GM08714 (cell line): ENCODE data around the gene PIK3CD.
"Not testable (repeated sequence)": the region's sequence is repeated elsewhere in the genome, so short reads cannot be mapped to it uniquely, and the experiment has no call there.

Source experiments
- H3K4me3 ChIP-seq: fragments of 200-500 bp; sonication (Bioruptor generic); 2 replicates; pipeline ENCODE4 v1.5.1; 2014; ENCODE audit warnings: mild to moderate bottlenecking, low read length, inconsistent platforms
- ZNF274 ChIP-seq: IDR thresholded peaks from 2 replicates; pipeline ENCODE4 v1.6.1; 2012; ENCODE audit warnings: mild to moderate bottlenecking, low read depth, low read length

The PIK3CD gene

DNA sequence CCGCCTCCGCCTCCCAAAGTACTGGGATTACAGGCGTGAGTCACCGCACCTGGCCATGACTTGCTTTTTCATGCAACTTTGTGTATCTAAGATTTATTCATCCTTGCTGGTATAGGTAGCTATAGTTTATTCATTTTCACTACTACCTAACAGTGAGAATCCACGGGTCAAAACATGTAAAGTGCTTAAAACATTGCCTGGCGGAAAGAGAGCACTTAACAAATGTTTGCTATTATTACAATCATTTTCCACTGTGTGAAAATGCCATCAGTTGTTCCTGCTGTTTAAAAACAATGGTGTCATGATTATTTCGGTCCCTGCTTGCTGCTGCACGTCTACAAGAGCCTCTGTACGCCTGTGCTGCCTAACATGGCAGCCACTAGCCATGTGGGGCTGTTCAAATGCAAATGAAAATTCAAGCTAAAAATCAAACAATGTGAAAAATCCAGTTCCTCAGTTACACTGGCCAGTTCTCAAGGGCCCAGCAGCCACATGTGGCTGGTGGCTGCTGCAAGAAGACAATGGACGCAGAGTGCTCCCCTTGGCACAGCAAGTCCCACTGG is 107.1 kb downstream of the PIK3CD start:
- TF ChIP-seq ZNF274, result no peak
- H3K4me3 ChIP-seq, result no peak overlapping the region

DNA sequence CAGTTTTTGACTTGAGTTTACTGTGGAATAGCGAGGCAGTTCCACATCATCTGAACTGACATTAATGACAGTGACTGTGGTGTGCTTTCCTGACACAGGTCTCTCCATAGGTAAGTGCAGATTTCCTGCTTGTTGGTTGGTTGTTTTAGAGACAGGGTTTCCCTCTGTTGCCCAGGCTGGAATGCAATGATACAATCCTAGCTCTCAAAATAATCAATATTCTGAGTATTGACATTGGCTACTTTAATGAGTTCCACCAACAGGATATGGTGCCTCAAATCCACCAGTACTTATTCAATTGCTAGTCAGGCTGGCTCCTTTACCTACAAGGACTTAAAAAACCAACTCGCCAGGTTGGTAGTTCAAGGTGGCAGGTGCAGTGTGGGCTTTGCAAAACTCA is 108.4 kb downstream of the PIK3CD start:
- H3K4me3 ChIP-seq, result no peak overlapping the region
- TF ChIP-seq ZNF274, result no peak

DNA sequence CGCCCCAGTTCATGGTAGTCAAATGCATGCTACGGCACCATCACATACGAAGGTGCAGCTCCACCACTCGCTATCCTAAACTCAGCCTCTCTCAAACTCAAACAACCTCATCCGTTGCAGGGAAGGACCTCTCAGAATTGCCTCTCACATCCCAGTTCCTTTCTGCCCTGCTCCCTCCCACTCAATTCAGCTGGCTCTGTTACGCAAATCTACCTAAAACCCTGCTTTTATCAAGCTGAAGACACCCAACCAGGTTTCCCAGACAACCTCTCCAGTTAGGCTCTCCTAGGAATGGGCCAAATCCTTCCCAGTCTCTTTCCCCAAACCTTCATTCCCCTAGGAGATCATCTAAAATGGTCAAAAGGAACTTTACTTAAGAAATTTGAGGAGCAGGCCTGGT is 109.3 kb downstream of the PIK3CD start:
- no peak overlapping the region for H3K4me3 ChIP-seq
- no peak for TF ChIP-seq ZNF274

DNA sequence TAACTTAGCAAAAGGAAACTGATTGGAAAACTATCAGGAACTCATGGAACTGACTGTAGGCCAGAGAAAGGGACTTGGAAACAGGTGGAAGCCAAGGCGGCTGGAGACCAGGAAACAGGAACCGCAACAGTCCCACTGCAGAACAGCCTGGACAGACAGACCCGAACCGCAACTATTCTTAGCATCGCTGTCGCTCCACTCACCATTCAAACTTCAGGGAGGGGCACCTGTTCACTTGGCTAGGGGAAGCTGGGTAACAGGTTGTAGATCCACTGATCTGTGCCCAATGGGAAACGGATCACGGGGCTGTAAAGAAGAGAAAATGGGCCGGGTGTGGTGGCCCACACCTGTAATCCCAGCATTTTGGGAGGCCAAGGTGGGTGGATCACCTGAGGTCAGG is 110.3 kb downstream of the PIK3CD start:
- H3K4me3 ChIP-seq, result no peak overlapping the region
- no peak for TF ChIP-seq ZNF274

DNA sequence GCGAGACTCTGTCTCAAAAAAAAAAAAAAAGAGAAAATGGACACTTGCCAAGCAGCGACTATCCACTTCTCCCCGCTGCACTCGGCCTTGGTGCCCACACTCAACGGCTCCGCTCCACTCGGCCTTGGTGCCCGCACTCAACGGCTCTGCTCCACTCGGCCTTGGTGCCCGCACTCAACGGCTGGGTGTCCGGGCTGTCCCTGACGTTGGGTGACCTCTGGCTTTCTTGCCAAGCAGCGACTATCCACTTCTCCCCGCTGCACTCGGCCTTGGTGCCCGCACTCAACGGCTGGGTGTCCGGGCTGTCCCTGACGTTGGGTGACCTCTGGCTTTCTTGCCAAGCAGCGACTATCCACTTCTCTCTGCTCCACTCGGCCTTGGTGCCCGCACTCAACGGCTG is 110.9 kb downstream of the PIK3CD start:
- H3K4me3 ChIP-seq, result not testable (repeated sequence)

DNA sequence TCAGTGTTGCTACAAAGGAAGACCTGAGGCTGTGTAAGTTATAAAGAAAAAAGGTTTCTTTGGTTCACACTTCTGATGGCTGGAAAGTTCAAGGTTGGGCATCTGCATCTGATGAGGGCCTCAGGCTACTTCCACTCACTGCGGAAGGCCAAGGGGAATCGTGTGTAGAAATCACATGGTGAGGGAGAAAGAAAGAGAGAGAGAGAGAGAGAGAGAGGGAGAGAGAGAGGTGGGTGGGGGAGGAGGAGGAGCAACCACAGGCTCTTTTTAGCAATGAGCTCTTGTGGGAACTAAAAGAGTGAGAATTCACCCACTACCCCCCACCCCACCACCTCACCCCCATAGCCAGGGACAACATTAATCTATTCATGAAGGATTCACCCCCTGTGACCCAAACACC is 112.4 kb downstream of the PIK3CD start:
- no peak for TF ChIP-seq ZNF274
- H3K4me3 ChIP-seq, result no peak overlapping the region

DNA sequence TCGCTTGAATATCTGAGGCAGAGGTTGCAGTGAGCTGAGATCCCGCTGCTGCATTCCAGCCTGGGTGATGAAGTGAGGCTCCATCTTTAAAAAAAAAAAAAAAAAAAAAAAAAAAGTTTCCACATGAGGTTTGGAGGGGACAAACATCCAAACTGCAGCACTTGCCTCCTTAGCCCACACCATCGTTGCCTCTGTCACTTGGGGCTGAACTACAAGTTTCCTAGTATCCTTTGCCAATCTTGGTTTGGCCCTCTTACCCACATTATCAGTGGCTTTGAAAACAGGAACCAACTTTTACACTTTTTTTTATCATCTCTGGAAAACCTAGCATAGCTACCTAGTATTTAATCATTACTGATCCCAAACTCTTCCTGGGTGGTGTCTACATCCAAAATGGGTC is 113.0 kb downstream of the PIK3CD start:
- H3K4me3 ChIP-seq, result no peak overlapping the region
- TF ChIP-seq ZNF274, result no peak

DNA sequence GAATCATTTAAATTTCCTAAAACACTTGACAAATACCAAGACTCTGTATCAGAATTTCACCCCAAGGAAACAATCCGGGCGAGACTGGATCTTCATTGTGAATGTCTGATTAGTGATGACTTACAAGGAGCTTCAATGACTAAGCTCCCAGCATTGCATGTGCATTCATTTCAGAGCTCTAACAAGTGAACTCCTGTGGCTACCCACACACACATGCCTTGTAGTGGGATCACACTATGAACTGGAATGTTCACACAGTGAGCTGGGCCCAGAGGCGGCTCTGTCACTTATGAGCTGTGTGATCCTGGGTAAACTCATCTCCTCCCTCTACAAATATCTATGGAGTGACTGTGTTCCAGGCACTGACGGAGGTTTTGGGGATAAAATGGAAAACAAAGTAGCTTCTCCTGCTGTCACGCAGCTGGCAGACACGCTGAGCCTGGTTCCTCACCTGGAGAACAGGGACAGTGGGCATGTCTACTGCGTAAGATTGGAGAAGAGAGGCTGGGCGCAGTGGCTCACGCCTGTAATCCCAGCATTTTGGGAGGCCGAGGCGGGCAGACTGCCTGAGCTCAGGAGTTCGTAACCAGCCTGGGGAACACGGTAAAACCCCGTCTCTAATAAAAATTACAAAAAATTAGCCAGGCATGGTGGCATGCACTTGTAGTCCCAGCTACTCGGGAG is 115.4 kb downstream of the PIK3CD start:
- TF ChIP-seq ZNF274, result no peak

DNA sequence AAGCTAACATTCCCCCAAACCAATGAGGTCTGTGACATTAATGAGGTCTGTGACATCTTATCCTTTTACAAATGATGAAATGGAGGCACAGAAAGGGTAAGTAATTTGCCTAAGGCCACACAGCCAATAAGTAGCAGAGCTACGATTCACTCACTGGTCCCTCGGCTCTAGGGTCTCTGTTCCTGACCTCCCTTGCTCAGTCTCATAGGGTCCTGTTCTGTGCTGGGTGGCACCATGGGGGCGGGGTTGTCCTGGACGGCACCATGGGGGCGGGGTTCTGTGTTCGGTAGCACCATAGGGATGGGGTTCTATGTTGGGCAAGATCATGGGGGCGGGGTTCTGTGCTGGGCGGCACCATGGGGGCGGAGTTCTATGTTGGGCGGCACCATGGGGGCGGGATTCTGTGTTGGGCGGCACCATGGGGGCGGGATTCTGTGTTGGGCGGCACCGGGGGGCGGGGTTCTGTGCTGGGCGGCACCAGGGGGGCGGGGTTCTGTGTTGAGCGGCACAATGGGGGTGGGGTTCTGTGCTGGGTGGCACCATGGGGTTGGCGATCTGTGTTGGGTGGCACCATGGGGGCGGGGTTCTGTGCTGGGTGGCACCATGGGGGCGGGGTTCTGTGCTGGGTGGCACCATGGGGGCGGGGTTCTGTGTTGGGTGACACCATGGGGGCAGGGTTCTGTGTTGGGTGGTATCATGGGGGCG is 116.6 kb downstream of the PIK3CD start:
- no peak overlapping the region for H3K4me3 ChIP-seq
- no peak for TF ChIP-seq ZNF274

More for the DNA sequence above, 115.4 kb downstream of the PIK3CD start:
- H3K4me3 ChIP-seq, result no peak overlapping the region

DNA sequence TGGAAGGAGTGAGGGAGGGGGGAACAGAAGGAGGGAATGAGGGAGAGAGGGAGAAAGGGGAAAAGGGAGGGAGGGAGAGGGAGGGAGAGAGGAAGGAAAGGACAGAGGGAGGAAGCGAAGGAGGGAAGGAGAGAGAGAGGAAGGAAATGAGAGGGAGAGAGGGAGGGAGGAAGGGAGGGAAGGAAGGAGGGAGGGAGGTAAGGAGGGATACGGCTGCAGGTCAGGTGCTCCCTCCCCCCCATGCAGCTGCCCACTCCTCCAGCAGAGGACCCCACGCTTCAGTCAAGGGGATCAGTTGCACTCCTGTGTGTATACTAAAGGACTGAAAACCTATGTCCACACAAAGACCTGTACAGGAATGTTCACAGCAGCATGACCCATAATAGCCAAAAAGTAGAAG is 117.5 kb downstream of the PIK3CD start:
- no peak overlapping the region for H3K4me3 ChIP-seq
- TF ChIP-seq ZNF274, result no peak

DNA sequence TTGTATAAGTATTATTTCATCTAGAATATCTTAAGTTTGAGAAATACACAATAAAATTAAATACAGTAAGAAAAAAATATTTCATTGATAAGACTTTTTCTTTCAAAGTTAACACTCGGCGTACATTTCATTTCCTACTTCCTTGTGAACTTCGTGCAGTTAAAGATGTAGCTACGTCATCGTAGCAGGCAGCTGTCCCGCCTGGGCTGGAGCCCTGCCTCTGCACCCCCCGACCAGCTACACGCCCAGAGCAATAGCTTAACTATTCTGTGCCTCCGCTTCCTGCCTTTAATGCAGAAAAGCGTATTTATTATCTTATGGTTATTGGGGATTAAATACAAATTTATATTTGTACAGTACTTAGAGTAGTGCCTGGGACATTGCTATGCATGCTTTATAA is 118.8 kb downstream of the PIK3CD start:
- no peak overlapping the region for H3K4me3 ChIP-seq
- TF ChIP-seq ZNF274, result no peak

DNA sequence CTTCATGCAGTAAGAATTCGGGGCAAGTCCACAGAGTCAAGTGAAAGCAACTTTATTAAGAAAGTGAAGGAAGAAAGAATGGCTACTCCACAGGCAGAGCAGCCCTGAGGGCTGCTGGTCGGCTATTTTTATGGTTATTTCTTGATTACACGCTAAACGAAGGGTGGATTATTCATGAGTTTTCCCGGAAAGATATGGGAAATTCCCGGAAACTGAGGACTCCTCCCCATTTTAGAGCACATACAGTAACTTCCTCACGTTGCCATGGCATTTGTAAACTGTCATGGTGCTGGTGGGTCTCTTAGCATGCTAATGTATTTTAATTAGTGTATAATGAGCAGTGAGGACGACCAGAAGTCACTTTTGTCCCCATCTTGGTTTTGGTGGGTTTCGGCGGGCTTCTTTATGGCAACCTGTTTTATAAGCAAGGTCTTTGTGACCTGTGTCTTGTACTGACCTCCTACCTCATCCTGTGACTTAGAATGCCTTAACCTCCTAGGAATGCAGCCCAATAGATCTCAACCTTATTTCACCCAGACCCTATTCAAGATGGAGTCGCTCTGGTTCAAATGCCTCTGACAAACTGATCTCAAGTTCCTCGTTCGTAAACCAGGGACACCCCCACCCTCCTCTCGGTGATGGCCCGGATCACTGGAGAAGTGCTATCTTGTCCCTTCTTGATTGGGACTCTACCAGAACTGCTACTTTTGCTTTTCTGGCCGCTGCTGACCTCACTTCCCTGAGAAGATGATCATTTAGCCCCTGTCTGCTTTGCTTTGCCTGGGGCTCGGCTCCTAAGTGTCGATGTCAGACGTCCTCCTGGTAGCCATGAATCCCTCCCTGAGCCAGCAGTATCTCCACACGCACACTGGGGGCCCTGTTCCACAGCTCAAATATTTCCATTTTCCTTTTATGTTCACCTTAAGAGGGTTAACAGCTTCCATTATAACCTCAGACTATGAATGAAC is 123.5 kb downstream of the PIK3CD start:
- TF ChIP-seq ZNF274, result no peak
- no peak overlapping the region for H3K4me3 ChIP-seq

DNA sequence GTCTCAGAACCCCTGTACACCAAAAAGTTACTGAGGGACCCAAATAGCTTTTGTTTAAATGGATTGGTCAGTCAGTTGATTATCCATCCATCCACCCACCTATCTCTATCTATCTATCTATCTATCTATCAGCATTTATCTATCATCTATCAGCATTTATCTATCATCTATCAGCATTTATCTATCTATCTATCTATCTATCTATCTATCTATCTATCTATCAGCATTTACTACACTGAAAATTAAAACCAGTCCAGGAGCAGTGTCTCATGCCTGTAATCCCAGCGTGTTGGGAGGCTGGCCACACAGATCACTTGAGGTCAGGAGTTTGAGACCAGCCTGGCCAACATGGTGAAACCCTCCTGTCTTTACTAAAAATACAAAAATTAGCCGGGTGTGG is 125.2 kb downstream of the PIK3CD start:
- TF ChIP-seq ZNF274, result no peak
- H3K4me3 ChIP-seq, result no peak overlapping the region
